ENCODE measurements around the gene ZNF407.

Gene ZNF407

GRCh38 chr18:75063196-75063595 is 465.5 kb downstream of the ZNF407 start:
- no peak for ATAC-seq

- ATAC-seq = no peak
Measured at GRCh38 chr18:75063615-75064512, 466.2 kb downstream of the ZNF407 start.

- no peak for ATAC-seq
Measured at GRCh38 chr18:75064513-75064905, 466.8 kb downstream of the ZNF407 start.

- ATAC-seq = no peak
Measured at GRCh38 chr18:75065251-75066000, 467.8 kb downstream of the ZNF407 start.

GRCh38 chr18:75066021-75066880 is 468.6 kb downstream of the ZNF407 start:
- ATAC-seq = no peak

GRCh38 chr18:75066936-75067335 is 469.3 kb downstream of the ZNF407 start:
- no peak for ATAC-seq

- no peak for ATAC-seq
Measured at GRCh38 chr18:75067996-75068645, 470.5 kb downstream of the ZNF407 start.

GRCh38 chr18:75068682-75069435 is 471.2 kb downstream of the ZNF407 start:
- no peak for ATAC-seq

- no peak for ATAC-seq
Measured at GRCh38 chr18:75070235-75070624, 472.6 kb downstream of the ZNF407 start.

GRCh38 chr18:75070625-75071483 is 473.2 kb downstream of the ZNF407 start:
- peak; percentile 92 to 93 for ATAC-seq

- ATAC-seq = no peak
Measured at GRCh38 chr18:75071484-75071785, 473.8 kb downstream of the ZNF407 start.

GRCh38 chr18:75071866-75072671 is 474.4 kb downstream of the ZNF407 start:
- ATAC-seq = no peak

GRCh38 chr18:75072672-75073371 is 475.2 kb downstream of the ZNF407 start:
- ATAC-seq = no peak

GRCh38 chr18:75073654-75074053 is 476.0 kb downstream of the ZNF407 start:
- no peak for ATAC-seq

- no peak for ATAC-seq
Measured at GRCh38 chr18:75074196-75075015, 476.7 kb downstream of the ZNF407 start.

GRCh38 chr18:75075016-75075305 is 477.3 kb downstream of the ZNF407 start:
- ATAC-seq = no peak

GRCh38 chr18:75075429-75075841 is 477.8 kb downstream of the ZNF407 start:
- no peak for ATAC-seq

GRCh38 chr18:75076286-75076685 is 478.6 kb downstream of the ZNF407 start:
- no peak for ATAC-seq

- no peak for ATAC-seq
Measured at GRCh38 chr18:75081486-75081885, 483.8 kb downstream of the ZNF407 start.
